GM12891 (cell line): ENCODE measurements around the gene RAB11FIP3.

ENCODE experiments used
- POLR2A ChIP-seq: IDR thresholded peaks from 2 replicates; pipeline ENCODE4 v1.6.1; 2011; ENCODE audit warnings: low read depth, low read length, control low read depth
- POLR2AphosphoS5 ChIP-seq: IDR thresholded peaks from 2 replicates; pipeline ENCODE4 v1.6.1; 2011; ENCODE audit warnings: low read depth, low read length, control low read depth
- TAF1 ChIP-seq: IDR thresholded peaks from 2 replicates; pipeline ENCODE4 v1.6.1; 2011; ENCODE audit warnings: low read depth, low read length, control low read depth

DNA sequence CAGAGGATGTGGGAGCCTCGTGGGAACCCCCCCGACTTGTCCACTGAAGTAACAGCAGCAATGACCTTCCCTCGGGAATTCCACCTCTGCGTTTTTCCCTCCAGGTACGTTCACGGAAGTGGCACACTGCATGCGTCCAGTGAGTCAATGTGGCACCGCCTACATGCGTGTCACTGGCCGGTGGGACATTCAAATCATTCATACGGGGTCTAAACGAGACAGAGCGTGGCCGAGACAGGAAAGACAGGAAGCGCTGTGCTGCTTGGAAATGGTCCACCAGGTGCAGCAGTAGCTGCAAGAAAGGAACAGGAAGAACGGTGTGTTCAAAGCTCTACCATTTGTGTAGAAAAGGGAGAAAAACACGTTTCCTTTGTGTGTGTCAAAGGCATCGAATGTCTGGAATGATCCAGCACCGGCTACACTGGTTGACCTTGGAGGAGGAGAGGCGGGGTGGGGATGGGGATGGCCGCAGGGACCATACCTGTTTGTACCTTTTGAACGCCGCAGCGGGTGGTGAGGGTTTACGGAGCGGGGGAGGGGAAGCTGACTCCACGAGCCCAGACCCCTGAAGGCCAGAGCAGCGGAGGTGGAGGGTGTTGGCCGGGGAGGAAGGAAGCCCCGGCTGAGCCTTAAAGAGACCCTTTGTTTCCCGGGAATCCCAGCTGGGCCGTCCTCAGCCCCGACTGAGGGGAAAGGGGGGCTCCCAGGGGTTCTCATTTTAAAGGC, 42.0 kb upstream of the RAB11FIP3 start:
- TF ChIP-seq POLR2A (no peak), POLR2AphosphoS5 (0 out of 2 replicates have a peak, but pooled peaks have one; percentile 19), TAF1 (no peak)
